Nephron (organoid): Measurements from ENCODE around the gene MSL2.
"Not testable (repeated sequence)": the region's sequence is repeated elsewhere in the genome, so short reads cannot be mapped to it uniquely, and the experiment has no call there.

Source experiments
- H3K27ac Mint-ChIP-seq, 3 experiments: 2 replicates each; pipeline ENCODE4 v1.8.0; 2020; ENCODE audit warnings: mixed read lengths in 3 of 3, mild to moderate bottlenecking in 2 of 3, moderate library complexity in 1 of 3
- H3K27me3 Mint-ChIP-seq: 2 replicates; pipeline ENCODE4 v1.8.0; 2021; ENCODE audit warnings: low read depth, mild to moderate bottlenecking, moderate library complexity, mixed read lengths
- H3K36me3 Mint-ChIP-seq: 2 replicates; pipeline ENCODE4 v1.8.0; 2020; ENCODE audit warnings: low read depth, mixed read lengths
- H3K4me1 Mint-ChIP-seq: 2 replicates; pipeline ENCODE4 v1.8.0; 2020; ENCODE audit warnings: mixed read lengths
- H3K4me3 Mint-ChIP-seq, 3 experiments: 2 replicates each; pipeline ENCODE4 v1.8.0; 2020; ENCODE audit warnings: mild to moderate bottlenecking in 3 of 3, mixed read lengths in 3 of 3, moderate library complexity in 2 of 3
- H3K9me3 Mint-ChIP-seq: 2 replicates; pipeline ENCODE4 v1.8.0; 2020; ENCODE audit warnings: mixed read lengths
- CTCF ChIP-seq, 3 experiments: fragments of 200-600 bp; sonication (generic); IDR thresholded peaks; one replicate each; pipeline ENCODE4 v1.5.0; 2021; ENCODE audit warnings: antibody characterized with exemption in 3 of 3; ENCODE audit not compliant: unreplicated experiment in 3 of 3

Gene MSL2

GRCh38 chr3:136236109-136236508, 40.0 kb upstream of the MSL2 start:
- Mint-ChIP-seq H3K27me3 (peaks cover 3% of the 10 kb centered on the region), H3K9me3 (peaks cover 2% of the 10 kb centered on the region), H3K36me3 (no peaks in the 10 kb centered on the region), H3K4me3 (no peak overlapping the region), H3K4me1 (no peaks in the 10 kb centered on the region), H3K27ac (no peak overlapping the region)
- TF ChIP-seq CTCF (IDR thresholded peaks at IDR 0.05; ENCODE audit: unreplicated experiment in 3 of 3) = no peak

GRCh38 chr3:136235545-136235944, 39.4 kb upstream of the MSL2 start:
- H3K27ac Mint-ChIP-seq = no peak overlapping the region
- no peak overlapping the region for H3K4me3 Mint-ChIP-seq
- no peaks in the 10 kb centered on the region for H3K4me1 Mint-ChIP-seq
- no peaks in the 10 kb centered on the region for H3K36me3 Mint-ChIP-seq
- H3K9me3 Mint-ChIP-seq = peaks cover 4% of the 10 kb centered on the region
- TF ChIP-seq CTCF (IDR thresholded peaks at IDR 0.05; ENCODE audit: unreplicated experiment in 3 of 3) = no peak
- peaks cover 3% of the 10 kb centered on the region for H3K27me3 Mint-ChIP-seq

- H3K4me3 Mint-ChIP-seq = no peak overlapping the region
- H3K36me3 Mint-ChIP-seq = no peaks in the 10 kb centered on the region
- no peak overlapping the region for H3K27ac Mint-ChIP-seq
- TF ChIP-seq CTCF (IDR thresholded peaks at IDR 0.05; ENCODE audit: unreplicated experiment in 3 of 3) = no peak
- H3K9me3 Mint-ChIP-seq = peaks cover 4% of the 10 kb centered on the region
- no peaks in the 10 kb centered on the region for H3K4me1 Mint-ChIP-seq
- peaks cover 3% of the 10 kb centered on the region for H3K27me3 Mint-ChIP-seq
Observed at GRCh38 chr3:136232413-136232812, 36.3 kb upstream of the MSL2 start.

- H3K9me3 Mint-ChIP-seq = peaks cover 23% of the 10 kb centered on the region
- H3K27me3 Mint-ChIP-seq, H3K4me3 Mint-ChIP-seq, H3K4me1 Mint-ChIP-seq, H3K27ac Mint-ChIP-seq, H3K36me3 Mint-ChIP-seq: not testable (repeated sequence)
Observed at GRCh38 chr3:136222746-136223145, 26.6 kb upstream of the MSL2 start.

GRCh38 chr3:136211547-136211946, 15.4 kb upstream of the MSL2 start:
- Mint-ChIP-seq H3K27ac (no peak overlapping the region), H3K4me3 (no peak overlapping the region), H3K4me1 (peaks cover 6% of the 10 kb centered on the region), H3K27me3 (peaks cover 5% of the 10 kb centered on the region), H3K9me3 (no peaks in the 10 kb centered on the region), H3K36me3 (no peaks in the 10 kb centered on the region)
- TF ChIP-seq CTCF (IDR thresholded peaks at IDR 0.05; ENCODE audit: unreplicated experiment in 3 of 3) = no peak

GRCh38 chr3:136209921-136210320, 13.8 kb upstream of the MSL2 start:
- Mint-ChIP-seq H3K9me3 (no peaks in the 10 kb centered on the region), H3K4me1 (peaks cover 6% of the 10 kb centered on the region), H3K27ac (no peak overlapping the region), H3K36me3 (no peaks in the 10 kb centered on the region), H3K4me3 (no peak overlapping the region), H3K27me3 (peaks cover 5% of the 10 kb centered on the region)
- TF ChIP-seq CTCF (IDR thresholded peaks at IDR 0.05; ENCODE audit: unreplicated experiment in 3 of 3) = no peak
